NCI-H526 (cell line): ENCODE results near the gene PCNX1.
A peak's percentile ranks its signal among the peaks of the same experiment; 100 is the strongest.
"Not testable (repeated sequence)": the region's sequence is repeated elsewhere in the genome, so short reads cannot be mapped to it uniquely, and the experiment has no call there.

Source experiments
- DNase-seq, 2 experiments: peaks; one replicate each; lab custom pipeline; 2025; lab: John Stamatoyannopoulos, UW

PCNX1 gene

DNA sequence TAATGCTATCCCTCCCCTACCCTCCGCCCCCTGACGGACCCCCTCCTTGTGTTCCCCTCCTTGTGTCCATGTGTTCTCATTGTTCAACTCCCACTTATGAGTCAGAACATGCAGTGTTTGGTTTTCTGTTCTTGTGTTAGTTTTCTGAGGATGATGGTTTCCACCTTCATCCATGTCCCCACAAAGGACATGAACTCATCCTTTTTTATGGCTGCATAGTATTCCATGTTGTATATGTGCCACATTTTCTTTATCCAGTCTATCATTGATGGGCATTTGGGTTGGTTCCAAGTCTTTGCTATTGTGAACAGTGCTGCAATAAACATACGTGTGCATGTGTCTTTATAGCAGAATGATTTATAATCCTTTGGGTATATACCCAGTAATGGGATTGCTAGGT is 112.7 kb downstream of the PCNX1 start:
- not testable (repeated sequence) for DNase-seq

DNA sequence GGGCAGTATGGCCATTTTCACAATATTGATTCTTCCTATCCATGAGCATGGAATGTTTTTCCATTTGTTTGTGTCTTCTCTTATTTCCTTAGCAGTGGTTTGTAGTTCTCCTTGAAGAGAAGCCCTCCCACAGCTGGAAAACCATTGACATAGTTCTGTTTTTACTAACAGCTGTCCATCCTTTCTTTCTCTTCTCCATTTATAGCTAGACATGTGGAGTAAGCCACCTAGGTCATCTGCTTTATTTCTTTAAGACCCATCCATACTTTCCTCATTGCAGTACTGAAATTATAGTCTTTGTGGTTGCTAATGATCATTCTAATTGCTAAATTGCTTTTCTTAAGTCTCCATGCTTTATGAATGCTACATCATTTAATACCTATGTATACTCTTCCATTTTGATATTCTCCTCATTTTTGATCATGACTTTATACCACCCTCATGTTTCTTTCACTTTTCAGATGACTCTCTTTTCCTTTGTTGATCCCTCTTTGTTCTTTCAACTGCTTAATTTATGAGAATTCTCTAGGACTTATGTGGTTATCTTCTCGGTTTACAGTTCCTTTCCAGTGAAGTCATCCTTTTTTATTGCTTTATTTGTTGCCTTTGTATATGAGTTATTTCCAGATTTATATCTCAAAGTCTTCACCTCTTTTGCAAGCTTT is 114.2 kb downstream of the PCNX1 start:
- DNase-seq: no peak

DNA sequence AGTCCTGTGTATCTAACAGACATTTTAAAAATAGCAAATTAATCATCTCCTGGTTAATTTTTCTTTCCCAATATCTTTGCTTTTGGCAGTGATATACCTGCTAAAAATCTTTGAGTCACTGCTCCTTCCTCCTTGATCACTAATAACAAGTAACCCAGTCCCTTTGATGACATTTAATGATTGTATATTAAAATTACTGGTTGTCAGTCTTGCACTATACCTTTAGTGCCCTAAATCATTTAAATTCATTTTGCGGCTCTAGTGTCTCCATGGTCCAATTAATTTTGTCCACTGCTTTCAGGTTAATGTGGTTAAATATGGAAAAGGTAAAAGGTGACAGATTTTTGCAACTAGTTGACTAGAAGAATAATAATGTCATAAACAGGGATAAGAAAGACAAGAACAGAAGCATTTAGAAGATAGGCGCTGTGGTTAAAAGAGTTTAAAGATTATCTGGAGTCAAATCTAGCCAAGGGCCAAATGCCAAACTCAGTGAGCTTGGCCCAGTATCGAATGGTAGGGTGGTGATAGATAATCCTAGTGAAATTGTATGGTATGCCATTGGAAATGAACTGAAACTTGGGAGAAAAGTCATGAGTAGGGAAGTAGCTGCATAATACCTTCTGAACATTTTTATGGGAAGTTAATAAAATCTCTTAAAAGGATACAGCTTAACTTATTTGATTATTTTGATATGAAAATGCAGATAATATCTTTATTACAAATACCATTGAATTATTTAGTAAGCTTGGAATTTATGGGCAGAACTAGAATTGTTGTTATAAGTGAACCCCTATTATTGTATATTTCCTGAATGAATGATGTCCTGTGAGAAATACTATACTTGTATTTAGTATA is 115.0 kb downstream of the PCNX1 start:
- no peak for DNase-seq

DNA sequence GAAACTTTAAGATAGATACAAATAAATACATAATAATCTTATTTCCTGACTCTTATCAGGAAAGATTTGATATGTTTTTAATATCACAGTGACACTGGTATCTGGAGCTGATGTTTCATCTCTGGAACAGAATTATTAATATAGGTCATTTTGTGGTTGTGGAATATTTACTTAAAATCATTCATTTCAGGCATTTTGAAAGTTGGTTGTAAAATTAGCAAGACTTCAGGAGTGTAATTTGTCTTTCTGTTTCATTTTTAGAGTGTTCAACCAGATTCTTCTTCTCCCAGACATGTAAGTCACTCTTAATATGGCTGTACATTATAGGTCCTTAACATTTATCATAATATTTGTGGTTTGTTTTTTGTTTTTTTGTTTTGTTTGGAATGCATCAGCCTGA is 115.7 kb downstream of the PCNX1 start:
- no peak for DNase-seq

DNA sequence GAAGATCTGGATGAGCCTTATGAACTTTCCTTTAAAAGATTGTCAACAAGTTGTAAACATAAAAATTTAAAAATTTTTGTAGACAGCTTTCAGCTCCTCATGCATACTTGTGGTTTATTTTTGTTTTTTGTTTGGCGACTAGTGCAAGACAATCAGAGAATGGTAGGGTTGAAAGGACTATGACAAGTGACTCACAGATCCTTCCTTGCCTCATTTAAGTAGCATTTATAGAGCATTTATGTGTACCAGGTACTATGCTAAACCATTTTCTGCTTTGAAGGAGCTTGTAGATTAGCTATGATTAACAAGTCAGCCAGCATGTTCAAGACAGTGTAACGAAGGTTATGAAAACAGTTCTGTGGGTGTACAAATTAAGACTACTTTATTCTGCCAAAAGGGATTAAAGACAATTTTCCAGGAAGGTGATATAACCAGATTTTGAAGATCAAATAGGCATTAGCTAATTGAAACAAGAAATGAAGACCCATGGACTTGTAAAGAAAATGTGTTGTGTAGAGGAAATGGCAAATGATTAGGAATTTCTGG is 122.0 kb downstream of the PCNX1 start:
- DNase-seq: no peak

DNA sequence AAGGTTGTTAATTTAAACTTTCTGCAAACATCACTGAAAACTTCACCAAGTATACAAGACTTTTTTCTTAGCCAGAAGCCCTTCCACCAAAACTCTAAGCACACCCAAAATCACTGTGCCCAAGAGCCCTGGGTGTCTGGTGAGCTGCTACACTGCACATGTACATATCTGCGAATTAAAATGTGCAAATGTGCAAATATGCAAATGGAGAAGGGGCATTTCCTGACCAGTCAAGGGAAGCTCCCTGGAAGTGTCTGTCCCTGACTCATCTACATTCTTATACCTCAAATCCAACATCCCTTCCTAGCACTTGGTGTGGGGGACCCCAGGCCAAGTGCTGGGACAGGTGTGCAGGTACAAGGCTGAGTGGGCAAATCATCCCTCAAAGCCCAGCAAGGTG is 123.7 kb downstream of the PCNX1 start:
- no peak for DNase-seq

DNA sequence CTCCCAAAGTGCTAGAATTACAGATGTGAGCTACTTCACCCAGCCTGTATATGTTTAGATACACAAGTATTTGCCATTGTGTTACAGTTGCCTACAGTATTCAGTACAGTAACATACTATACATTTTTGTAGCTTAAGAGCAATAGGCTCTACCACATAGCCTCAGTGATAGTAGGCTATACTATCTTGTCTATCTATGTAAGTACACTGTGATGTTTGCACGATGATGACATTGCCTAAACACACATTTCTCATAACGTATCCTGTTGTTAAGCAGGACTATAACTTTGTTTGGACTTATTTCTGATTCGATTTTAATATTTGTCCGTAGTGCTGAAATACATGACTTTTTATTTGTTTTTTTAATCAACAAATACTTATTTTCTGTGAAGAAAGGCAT is 129.2 kb downstream of the PCNX1 start:
- DNase-seq: no peak

DNA sequence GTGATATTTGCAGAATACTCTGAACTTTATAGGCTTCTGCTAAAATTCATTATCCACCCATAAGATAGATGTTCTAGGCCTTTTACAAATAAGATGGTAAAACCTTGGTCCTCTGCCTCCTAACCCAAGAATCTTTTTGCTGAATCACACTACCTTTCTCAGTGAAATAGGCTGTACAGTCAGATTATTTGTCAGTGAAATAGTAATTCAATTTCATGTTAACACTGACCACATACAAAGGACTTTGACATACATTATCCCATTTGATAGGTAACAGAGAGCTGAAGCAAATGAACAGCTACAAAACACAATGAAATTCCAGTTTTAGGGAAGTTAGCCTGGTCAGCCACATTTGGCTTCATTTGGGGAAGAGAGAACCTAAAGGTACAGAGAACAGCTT is 141.1 kb downstream of the PCNX1 start:
- no peak for DNase-seq

DNA sequence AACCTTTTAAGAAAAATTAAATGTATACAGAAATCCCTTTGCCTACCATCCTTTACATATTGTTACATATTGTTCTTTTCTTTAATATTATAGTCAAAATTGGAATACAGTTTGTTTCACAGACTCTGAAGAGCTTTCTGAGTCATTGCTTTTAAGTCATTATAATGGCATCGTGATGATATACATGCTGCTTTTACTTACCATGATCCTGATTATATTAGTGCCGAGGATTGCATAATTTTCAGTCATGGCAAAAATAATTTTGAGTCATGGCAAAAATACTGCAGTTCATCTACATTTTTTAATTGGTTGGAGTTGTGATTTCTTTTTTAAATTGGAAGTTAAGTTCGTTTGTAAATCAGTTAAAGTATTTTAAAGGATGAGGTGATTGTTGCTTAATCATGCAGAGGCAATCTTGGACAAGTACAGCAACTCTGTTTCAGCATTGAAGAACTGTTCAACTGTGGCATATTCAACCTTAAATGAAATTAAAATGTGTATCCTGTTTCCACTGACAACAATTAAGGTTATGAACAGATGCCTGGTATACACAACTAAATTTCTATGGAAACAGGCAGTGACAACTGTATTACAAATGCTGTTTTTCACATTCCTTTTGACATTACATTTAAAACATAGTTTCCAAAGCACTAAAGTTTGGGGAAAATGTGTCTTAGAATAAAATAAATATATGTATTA is 142.3 kb downstream of the PCNX1 start:
- no peak for DNase-seq

DNA sequence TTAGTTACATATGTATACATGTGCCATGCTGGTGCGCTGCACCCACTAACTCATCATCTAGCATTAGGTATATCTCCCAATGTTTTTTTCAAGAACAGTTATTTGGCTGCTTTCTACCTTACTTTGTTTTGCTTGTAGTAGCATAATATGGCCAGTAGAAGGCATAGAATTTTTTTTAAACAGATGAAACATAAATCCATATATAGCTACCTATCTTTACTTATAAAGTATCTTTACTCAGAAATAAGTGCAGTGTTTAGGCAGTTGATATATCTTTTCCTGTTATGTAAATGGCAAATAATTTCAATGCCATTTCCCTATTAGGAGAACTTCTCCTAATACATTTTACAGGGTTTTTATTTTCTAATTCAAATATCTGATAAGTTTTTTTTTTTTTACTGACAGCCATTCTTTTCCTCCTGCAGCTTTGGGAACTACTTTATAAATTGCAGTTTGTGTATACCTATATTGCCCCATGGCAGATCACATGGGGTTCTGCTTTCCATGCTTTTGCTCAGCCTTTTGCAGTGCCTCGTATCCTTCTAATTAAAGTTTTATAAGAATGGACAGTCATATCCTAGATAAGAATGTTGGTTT is 143.1 kb downstream of the PCNX1 start:
- DNase-seq: peak in 1 of 2 experiments; percentile 9

DNA sequence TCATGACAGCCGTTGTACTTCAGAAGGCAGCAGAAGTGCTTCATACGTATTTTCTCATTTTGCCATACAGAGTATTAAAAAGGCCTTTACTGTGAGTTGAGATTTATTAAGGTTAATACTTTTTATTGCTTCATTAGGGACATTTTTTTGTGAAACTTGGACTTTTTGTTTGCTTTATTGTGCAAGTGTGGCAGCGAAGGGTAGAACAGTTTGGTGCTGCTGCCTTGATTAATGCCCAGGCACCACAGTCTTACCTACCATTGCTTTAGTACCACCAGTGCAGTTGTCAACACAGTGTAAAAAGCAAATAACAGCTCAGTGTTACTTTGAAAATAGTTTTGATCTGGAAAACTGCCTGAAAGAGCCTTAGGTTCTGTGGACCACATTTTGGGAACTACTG is 147.4 kb downstream of the PCNX1 start:
- no peak for DNase-seq

DNA sequence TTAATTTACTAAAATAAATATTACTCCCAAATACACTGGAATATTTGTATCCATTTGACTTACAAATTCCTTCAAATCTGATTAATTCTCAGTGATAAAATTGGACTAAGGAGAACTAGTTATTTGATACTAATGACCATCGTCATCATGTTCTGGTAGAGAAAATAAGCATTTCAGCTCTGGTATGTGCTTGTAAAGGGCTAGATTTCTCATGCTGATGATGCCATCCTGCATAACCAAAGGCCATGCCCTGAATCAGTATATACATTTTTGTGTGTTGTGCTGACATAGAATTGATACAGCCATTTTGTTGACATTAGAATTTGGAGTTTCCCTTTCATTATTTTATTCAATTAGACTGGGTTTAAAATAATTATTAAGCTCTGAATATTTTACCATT is 148.9 kb downstream of the PCNX1 start:
- no peak for DNase-seq

DNA sequence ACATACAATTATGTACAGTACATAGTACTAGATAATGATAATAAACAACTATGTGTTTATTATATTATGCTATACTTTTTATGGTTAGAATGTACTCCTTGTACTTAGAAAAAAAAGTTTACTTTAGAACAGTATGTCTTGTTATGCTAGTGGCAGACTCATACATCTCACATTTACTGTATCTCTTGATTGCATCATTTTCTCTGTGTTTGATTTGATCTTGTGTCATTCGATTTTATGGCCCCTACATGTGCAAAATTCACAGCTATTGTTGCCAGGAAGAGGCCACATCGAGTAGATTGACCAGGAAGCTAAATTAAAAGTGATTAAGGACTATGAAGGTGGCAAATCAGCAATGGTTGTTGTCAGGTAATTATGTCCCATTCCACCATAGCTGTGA is 153.0 kb downstream of the PCNX1 start:
- no peak for DNase-seq

DNA sequence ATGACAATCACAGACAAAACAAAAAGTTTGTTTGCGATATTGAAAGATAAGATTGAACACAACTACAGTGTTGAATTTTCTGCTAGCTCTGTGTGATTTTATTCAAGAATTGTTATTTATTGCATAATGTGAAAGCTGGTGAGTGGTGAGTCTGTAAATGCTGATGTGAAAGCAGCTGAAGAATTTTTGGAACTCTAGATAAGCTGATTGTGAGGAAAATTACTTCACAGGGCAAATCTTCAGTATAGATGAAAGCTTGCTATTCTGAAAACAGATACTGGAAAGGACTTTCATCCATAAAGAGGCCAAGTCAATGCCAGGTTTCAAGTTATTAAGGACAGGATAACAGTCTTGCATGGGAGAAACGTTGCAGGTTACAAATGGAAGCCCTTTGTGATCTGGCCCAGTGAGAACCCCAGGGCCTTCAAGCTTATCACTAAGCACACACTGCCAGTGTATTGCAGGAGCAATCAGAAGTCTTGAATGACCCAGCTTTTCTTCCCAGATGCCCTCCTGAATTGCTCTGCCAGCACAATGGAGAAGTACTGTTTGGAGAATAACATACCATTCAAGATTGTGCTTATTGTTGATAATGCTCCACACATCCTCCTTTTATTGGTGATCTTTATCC is 153.7 kb downstream of the PCNX1 start:
- DNase-seq: no peak

DNA sequence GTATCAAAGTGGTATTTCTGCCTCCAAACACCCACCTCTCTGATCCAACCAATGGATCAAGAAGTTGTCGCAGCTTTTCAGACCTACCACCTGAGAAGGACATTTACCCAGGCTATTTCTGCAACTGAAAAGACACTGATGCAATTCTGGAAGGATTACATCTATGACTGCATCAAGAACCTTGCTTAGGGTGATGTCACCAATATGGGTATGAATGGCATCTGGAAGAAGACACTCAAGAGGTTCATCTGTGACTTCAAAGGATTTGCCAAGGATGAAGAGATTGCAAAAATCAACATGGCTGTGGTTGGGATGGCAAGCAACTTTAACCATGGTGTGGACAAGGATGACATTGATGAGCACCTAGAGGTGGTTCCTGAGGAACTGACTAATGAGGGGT is 154.2 kb downstream of the PCNX1 start:
- no peak for DNase-seq

DNA sequence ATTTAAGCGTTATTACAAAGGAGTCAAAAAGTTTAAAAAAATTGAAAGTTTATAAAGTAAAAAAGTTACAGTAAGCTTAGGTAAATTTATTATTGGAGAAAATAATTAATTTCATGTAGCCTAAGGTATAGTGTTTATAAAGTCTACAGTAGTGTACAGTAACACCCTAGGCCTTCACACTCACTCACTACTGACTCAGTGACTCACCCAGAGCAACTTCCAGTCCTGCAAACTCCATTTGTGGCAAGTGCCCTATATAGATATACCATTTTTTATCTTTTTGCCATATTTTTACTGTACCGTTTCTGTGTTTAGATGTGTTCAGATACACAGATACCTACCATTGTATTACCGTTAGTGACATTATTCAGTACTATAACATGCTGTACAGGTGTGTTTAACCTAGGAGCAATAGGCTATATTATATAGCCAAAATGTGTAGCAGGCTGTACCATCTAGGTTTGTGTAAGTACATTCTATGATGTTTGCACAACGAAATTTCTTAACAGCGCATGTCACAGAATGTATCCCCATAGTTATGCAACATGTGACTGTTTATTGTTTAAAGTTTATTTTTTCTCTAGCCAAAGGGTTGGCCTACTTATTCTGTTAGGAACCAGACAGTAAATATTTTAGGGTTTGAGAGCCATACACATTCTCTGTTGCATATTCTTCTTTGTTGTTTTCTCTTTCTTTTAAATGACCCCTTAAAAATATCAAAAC is 155.5 kb downstream of the PCNX1 start:
- no peak for DNase-seq

DNA sequence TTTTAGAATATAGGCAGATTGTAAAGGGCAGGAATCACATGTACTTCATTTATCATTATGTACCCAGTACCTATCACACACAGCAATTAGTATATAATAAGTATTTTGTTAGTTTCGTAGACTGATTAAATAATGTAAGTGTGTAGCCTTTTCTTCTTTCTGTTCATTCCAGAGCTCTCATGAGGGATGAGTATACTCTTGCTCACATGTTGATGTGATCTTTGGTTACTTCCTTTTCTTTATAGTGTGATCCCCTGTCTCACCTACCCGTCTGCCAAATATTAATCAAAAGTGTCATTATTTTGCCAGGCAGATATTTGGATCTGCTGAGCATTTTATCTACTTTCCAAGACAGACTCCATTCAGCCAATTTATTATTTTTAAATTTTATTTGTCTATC is 156.1 kb downstream of the PCNX1 start:
- no peak for DNase-seq

DNA sequence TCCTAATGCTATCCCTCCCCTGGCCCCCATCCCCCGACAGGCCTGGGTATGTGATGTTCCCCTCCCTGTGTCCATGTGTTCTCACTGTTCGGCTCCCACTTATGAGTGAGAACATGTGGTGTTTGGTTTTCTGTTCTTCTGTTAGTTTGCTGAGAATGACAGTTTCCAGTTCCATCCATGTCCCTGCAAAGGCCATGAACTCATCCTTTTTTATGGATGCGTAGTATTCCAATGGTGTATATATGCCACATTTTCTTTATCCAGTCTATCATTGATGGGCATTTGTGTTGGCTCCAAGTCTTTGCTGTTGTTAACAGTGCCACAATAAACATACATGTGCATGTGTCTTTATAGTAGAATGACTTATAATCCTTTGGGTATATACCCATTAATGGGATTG is 157.5 kb downstream of the PCNX1 start:
- not testable (repeated sequence) for DNase-seq

DNA sequence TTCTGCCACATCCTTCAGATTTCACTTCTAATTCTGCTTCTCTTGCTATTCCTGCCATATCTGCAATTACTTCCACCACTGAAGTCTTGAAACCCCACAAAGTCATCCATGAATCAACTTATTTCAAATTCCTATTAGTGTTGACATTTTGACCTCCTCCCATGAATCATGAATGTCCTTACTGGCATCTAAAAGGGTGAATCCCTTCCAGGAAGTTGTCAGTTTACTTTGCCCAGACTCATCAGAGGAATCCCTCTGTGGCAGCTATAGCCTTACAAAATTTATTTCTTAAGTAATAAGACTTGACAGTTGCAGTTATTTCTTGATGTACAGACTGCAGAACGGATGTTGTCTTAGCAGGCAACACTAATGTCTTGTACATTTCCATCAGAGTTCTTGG is 162.9 kb downstream of the PCNX1 start:
- no peak for DNase-seq

DNA sequence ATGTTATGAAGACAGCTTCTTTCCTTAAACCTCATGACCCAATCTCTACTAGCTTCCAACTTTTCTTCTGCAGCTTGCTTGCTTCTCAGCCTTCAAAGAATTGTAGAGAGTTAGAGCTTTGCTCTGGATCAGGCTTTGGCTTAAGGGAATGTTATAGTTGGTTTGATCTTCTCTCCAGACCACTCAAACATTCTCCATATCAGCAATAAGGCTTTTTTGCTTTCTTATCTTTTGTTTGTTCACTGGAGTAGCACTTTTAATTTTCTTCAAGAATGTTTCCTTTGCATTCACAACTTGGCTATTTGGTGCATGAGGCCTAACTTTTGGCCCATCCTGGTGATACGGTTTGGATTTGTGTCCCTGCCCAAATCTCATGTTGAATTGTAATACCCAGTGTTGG is 163.8 kb downstream of the PCNX1 start:
- no peak for DNase-seq

DNA sequence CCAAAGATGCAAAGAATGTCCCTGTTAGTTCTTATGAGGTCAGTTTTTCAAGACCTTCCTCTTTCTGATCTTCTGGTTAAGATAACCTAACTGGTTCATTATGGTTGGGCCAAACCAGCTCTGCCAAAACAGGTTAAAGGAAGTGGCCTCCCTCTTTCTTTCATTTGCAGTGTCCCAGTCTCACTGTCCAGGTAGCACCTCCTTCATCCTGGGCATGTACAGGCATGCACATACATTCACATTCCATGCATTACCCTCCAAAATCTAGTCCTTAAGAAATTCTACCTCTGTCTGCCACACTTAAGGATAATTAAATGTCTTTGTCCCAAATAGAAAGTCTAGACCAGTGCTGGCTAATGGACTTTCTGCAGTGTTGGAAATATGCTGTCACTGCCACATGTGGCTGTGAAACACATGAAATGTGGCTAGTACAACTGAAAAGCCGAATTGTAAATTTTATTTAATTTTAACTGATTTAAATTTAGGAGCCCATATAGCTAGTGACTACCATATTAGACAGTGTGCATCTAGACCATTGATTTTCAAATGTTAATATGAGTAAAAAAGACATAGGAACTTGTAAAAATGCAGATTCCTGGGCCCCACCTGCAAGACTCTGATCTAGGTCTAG is 169.3 kb downstream of the PCNX1 start:
- DNase-seq: no peak
